Measurements from ENCODE around the gene ZNF444.

DNA sequence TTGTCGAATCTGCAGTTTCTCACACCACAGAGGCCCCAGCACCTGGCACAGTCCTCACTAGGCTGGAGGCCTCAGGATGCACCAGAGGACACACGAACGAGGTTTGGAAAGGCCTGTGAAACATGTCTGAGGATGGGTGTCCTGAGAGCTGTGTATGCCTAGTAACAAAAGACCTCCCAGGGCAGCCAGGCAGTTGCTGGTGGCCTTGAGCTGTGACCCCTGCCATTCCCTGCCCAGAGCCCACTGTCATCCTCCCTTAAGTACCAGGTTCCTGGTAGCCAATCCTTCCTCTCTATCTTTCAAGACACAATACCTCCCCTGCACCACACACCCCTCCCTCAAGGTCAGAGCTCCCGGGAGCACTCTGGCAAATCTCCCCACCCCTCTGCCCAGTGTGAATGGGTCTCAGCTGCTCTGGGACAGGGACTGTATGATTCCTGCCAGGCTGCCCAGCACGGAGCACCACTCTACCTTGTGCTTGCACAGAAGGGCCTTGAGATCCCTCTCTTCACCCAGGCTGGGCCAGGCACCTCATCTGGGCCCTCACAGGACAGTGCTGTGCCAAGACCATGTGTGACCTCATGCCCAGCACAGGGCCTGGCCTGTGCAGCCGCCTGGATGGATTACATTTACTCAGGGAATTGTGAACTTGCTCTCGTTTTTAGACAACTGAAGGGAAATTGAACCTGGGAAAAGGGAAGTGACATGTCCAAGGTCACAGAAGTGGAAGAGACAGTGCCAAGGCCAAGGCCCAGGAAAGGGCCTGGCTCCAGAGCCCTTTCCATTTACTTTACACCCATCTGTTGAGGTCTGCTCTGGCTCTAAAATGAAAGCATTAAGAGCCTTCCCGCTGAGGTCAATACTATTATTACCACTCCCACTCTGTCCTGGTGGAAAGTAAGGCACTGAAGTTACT, 22.2 kb upstream of the ZNF444 start:
- TF ChIP-seq, protein P1, sequence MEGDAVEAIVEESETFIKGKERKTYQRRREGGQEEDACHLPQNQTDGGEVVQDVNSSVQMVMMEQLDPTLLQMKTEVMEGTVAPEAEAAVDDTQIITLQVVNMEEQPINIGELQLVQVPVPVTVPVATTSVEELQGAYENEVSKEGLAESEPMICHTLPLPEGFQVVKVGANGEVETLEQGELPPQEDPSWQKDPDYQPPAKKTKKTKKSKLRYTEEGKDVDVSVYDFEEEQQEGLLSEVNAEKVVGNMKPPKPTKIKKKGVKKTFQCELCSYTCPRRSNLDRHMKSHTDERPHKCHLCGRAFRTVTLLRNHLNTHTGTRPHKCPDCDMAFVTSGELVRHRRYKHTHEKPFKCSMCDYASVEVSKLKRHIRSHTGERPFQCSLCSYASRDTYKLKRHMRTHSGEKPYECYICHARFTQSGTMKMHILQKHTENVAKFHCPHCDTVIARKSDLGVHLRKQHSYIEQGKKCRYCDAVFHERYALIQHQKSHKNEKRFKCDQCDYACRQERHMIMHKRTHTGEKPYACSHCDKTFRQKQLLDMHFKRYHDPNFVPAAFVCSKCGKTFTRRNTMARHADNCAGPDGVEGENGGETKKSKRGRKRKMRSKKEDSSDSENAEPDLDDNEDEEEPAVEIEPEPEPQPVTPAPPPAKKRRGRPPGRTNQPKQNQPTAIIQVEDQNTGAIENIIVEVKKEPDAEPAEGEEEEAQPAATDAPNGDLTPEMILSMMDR (IDR thresholded peaks at IDR 0.05): no peak
- TF ChIP-seq POLR2A (IDR thresholded peaks at IDR 0.05): no peak

All from esophagus squamous epithelium (tissue), 4 donors.